Fibroblast of mammary gland (primary cell): Measurements from ENCODE around the gene HSPB2.

Source experiments
- DNase-seq: peaks from one replicate; pipeline ENCODE4 v3.0.0-alpha.2; 2010; ENCODE audit warnings: low read depth
- H3K4me3 ChIP-seq: 2 replicates; pipeline ENCODE4 v1.5.1; 2011; ENCODE audit warnings: low read depth, mild to moderate bottlenecking, low read length, moderate library complexity; ENCODE audit not compliant: control insufficient read depth
- TF ChIP-seq, protein P1 (sequence below): conservative IDR thresholded peaks from 2 replicates; pipeline ENCODE4 v1.5.1; 2011; ENCODE audit warnings: low read depth, low read length, inconsistent platforms; ENCODE audit not compliant: control insufficient read depth, insufficient read depth

Gene HSPB2

GRCh38 chr11:111951565-111951964 lies 39.0 kb downstream of the HSPB2 start:
- TF ChIP-seq, protein P1, sequence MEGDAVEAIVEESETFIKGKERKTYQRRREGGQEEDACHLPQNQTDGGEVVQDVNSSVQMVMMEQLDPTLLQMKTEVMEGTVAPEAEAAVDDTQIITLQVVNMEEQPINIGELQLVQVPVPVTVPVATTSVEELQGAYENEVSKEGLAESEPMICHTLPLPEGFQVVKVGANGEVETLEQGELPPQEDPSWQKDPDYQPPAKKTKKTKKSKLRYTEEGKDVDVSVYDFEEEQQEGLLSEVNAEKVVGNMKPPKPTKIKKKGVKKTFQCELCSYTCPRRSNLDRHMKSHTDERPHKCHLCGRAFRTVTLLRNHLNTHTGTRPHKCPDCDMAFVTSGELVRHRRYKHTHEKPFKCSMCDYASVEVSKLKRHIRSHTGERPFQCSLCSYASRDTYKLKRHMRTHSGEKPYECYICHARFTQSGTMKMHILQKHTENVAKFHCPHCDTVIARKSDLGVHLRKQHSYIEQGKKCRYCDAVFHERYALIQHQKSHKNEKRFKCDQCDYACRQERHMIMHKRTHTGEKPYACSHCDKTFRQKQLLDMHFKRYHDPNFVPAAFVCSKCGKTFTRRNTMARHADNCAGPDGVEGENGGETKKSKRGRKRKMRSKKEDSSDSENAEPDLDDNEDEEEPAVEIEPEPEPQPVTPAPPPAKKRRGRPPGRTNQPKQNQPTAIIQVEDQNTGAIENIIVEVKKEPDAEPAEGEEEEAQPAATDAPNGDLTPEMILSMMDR = no peak
- no peak overlapping the region for H3K4me3 ChIP-seq
- no peak for DNase-seq

DNA sequence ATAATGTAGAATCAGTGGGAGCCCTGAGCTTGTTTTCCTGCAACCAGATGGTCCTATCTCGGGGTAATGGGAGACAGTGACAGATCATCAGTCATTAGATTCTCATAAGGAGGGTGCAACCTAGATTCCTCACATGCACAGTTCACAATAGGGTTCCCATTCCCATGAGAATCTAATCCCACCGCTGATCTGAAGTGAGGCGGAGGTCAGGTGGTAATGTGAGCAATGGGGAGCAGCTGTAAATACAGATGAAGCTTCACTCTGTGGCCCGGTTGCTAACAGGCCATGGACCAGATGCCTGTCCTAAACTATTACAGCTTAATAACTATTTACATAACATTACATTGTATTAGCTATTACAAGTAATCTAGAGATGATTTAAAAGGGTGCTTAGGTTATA lies 41.6 kb downstream of the HSPB2 start:
- H3K4me3 ChIP-seq = no peak overlapping the region
- DNase-seq = no peak
- TF ChIP-seq, protein P1 = no peak

DNA sequence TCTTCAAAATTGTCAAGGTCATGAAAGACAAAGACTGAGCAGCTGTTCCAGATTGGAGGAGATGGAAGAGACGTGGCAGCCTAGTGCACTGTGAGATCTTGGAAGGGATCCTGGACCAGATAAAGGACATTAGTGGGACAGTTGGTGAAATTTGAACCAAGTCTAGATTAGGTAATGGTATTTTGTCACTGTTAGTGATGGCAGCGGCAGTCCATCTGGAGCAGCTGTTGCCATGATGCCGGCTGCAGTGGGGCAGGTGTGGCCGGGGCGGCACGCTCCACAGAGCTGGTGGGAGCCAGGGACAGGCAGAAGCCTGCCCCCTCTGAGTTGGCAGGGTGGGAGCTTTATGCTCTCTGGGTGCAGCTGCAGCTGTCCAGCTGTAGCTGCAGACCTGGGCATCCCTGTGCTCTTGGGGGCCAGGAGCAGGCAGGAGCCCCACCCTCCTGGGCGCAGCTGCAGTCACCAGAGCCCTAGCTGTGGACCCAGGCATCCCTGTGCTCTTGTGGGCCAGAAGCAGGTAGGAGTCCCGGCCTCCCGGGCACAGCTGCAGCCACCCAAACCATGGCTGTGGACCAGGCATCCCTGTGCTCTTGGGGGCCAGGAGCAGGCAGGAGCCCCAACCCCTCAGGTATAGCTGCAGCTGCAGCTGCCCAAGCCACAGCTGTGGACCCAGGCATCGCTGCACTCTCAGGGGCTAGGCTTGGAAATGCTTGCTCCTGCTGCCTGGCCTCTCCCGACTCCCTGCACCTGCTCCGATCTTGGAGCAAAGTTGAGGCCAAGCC lies 45.3 kb downstream of the HSPB2 start:
- TF ChIP-seq, protein P1 = no peak
- no peak overlapping the region for H3K4me3 ChIP-seq
- no peak for DNase-seq

- H3K4me3 ChIP-seq = no peak overlapping the region
- peak; percentile 64 for DNase-seq
- TF ChIP-seq, protein P1 = no peak
Measured at GRCh38 chr11:111960916-111961315, 48.4 kb downstream of the HSPB2 start.

DNA sequence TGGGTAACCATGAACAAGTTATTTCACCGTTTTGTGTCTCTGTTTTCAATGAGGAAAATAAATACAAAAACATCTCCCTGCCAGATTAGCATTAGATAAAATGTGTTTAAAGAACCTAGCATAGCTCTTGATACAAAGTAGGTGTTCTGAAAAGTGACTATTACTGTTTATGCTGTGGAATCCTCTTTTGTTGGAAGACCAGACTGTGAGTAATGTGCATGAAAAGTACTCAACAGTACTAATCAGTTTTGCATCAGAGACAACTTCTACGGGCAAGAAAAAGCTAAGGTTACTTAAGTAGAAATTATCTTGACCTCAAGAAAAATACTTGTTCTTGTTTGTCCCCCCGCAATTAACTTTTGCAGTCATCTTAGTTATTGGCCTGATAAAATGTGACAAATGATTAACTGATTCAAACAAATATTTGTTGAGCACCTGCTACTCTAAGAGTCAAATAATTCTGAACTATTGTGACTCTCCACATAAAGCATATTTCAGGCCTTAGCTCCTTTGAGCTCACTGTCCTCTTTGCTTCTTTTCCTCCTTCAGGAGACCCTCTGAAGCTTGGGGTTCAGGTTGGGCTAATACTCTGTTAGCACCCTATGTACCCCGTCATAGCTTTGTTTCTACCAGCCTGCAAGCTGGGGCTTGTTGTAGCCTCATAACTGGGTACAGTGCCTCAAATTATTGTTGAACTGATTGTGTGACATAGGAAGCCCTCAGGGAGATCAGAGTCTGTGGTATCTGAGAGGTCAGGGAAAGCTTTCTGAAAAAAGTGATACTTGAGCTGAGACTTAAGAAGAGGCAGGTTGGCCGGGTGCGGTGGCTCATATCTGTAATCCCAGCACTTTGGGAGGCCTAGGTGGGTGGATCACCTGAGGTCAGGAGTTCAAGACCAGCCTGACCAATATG lies 49.1 kb downstream of the HSPB2 start:
- TF ChIP-seq, protein P1 = no peak
- no peak overlapping the region for H3K4me3 ChIP-seq
- DNase-seq = no peak
